A673 (cell line): Measurements from ENCODE around the gene OGDH.

ENCODE experiments used
- CTCF ChIP-seq: fragments of 300-800, 200-600 bp; sonication (generic); conservative IDR thresholded peaks from 2 replicates; pipeline ENCODE4 v1.5.1; 2017; ENCODE audit warnings: low read depth, mild to moderate bottlenecking, antibody characterized with exemption, low read length, moderate library complexity, mixed read lengths
- EZH2 ChIP-seq: fragments of 200-600 bp; sonication (generic); IDR thresholded peaks from 2 replicates; pipeline ENCODE4 v1.6.1; 2017; ENCODE audit warnings: borderline replicate concordance, low read depth, mild to moderate bottlenecking, mixed read lengths, antibody characterized with exemption, low read length; ENCODE audit not compliant: poor library complexity, severe bottlenecking

- TF ChIP-seq CTCF (no peak), EZH2 (no peak)
Measured at GRCh38 chr7:44755698-44756627, 149.5 kb downstream of the OGDH start.
